ACHN (cell line): ENCODE data around the gene PCBD2.
"Not testable (repeated sequence)": the region's sequence is repeated elsewhere in the genome, so short reads cannot be mapped to it uniquely, and the experiment has no call there.

ENCODE experiments used
- DNase-seq: peaks from one replicate; pipeline ENCODE4 v3.0.0-alpha.2; 2015
- in situ Hi-C: cut with HindIII; loops from 2 replicates; pipeline ENCODE4 v1.10.0; 2017; ENCODE audit warnings: low sequenced_read_pairs, low pct_ligation_motif_present, low pct_unique_long_range_greater_than_20kb

PCBD2 gene

DNA sequence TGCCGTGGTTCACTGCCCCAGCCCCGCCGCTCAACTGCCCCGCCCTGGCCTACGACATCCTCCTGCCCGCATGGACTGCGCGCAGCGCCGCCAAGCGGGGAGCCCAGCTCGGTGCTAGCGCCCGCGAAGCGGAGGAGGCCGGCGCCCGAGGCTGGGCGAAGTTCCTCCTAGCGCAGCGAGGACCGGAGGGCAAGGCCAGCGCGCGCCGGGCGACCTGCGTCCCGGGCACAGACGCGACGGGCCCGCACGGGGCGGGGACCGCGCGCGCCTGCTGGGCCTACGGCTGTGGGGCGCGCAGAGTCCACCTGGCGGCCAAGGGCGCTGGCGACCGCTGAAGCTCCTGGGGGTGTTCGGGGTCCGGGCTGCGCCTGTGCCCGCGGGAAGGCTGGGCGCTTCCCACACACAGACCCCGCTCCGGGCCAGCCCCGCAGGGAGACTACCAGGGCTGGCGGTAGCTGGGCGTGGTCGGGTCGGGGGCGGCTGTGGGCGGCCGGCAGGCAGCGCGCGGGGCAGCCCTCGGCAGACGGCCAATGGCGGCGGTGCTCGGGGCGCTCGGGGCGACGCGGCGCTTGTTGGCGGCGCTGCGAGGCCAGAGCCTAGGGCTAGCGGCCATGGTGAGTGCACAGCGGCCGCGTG lies at the start of gene PCBD2:
TSS of gene PCBD2 (plus strand) at position 522 of the 636 bp plus-strand sequence. CDS start at position 531, 9 bp downstream.
- peak; percentile 88 for DNase-seq
- in situ Hi-C loops = no loop called here

DNA sequence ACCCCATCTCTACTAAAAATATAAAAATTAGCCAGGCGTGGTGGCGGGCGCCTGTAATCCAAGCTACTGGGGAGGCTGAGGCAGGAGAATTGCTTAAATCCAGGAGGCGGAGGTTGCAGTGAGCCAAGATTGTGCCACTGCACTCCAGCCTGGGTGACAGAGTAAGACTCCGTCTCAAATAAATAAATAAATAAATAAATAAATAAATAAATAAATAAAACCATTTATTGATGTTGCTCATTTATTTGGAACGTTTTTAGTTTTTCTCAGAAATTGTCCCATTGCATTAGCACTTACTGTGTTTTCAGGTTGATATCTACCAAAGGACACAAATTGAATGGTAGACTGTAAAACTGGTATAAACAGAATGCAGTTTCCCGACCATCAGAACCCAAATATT lies 48.5 kb upstream of the PCBD2 start:
- in situ Hi-C loops, DNase-seq: not testable (repeated sequence)

DNA sequence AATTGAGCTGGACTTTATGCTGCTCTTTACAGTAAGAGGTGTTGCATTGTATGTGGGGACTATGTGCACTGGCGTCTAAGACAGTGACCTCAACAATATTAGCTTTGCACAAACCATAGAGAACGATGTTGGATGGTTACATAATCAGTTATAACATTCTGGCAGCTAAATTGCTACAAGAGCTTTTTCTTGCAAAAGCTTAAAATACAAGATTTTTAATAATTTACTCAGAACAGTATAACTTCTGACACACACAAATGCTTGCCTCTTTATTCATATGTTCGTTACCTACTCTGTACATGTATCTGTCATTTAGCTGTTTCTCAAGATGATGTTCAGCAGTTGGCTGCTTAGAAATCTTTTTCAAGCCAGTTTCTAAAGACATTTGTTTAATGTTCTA lies 47.5 kb upstream of the PCBD2 start:
- DNase-seq = no peak
- in situ Hi-C loops = no loop called here

DNA sequence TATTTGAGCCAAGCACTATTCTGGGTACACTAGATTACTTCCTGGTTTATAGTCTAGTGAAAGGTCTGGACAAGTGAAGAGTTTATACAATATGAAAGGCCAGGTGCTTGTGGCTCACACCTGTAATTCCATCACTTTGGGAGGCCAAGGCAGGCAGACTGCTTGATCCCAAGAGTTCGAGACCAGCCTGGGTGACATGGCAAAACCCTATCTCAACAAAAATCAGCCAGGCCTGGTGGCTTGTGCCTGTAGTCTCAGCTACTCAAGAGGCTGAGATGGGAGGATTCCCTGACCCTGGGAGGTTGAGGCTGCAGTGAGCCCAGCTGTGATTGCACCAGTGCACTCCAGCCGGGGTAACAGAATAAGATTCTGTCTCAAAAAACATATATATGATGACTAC lies 40.2 kb upstream of the PCBD2 start:
- DNase-seq = no peak

DNA sequence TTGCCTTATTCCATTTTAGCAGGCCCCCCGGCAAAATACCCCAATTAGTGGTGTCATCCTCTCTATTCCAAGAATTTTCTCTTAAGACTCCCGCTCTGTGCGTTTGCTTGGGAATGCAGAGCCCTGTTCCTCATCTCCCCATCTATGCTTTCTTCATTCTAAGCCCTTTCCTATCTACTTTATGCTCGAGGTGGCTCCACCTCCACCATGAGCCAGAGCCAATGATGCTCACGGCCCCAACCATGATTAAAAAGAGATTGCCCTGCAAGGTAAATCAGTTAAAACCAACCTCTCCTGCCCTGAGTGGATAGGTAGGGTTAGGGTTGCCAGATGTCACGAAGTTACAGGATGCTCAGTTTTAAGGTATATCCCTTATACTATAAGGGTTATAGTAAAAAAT lies 31.4 kb upstream of the PCBD2 start:
- in situ Hi-C loops = no loop called here

More for the DNA sequence above, 40.2 kb upstream of the PCBD2 start:
- in situ Hi-C loops = no loop called here

DNA sequence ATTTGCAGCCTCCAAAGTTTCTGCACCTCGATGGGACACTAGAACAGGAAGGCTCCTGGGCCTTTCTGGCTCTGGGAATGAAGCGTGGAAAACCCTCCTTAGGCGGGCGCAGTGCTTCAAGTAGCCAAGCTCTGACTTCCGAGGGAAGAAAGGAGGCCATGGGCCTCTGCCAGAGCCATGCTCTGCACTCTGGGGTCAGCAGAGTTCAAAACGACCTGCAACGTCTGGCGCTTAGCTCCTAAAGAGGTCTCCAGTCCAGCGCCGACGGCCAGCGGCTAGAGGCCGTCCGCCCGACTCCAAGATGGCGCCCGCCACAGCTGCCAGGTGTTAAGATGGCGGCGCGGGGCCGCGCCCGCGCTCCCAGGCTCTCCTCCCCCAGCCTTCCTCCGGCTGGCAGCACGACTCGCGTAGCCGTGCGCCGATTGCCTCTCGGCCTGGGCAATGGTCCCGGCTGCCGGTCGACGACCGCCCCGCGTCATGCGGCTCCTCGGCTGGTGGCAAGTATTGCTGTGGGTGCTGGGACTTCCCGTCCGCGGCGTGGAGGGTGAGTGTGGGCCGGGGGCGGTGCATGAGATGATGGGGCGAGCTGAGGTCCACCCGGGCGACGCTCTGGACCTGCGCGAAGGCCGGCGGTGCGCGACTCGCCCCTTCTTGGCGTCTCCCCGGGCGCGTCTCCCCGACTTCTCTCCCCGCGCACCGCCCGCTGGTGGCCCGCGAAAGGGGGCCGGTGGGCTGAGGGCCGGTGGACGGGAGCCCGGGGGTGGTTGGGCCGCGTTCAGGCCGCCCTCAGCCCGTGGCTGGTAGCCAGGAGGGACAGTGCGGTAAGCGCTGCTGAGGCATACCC lies 30.7 kb upstream of the PCBD2 start, which contains the start of gene TXNDC15:
TSS of gene TXNDC15 (plus strand) at position 385 of the 844 bp plus-strand sequence. CDS start at position 442, 57 bp downstream.
- peak; percentile 85 for DNase-seq
- in situ Hi-C loops = no loop called here

More for the DNA sequence above, 31.4 kb upstream of the PCBD2 start:
- no peak for DNase-seq

DNA sequence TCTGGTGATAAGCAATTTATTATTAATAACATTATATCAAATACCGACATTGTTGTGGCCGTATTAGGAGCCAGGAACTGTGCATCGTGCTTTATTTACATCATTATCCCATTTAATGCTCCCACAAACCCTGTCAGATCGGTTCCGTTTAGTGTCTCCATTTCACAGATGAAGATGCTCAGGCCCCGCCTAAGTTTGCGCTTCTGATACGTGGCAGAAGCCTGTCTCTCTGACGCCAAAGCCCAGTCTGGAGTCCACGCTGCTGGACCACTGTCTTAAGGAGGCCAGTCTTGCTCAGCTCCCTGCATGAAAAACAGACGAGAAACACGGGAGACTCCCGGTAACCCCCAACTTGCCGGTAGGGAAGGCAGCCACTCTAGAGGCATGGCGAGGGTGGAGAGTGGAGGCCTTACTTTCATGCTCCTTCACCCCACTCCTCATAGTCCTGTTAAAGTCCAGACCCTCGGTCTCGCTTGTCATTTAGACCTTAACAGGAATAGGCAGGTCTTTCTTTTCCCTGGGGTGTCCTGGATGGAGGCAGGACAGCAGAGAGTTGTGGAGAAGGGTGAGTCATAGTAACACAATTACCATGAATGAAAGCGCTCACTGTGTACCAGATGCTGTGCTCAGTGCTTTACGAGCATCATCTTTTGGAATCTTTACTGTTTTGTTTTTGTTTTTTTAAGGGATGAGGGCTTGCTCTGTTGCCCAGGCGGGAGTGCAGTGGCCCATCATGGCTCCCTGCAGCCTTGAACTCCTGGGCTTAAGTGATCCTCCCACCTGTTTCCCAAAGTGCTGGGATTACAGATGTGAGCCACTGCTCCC lies 29.9 kb upstream of the PCBD2 start:
- peak; percentile 49 for DNase-seq
- in situ Hi-C loops = no loop called here

DNA sequence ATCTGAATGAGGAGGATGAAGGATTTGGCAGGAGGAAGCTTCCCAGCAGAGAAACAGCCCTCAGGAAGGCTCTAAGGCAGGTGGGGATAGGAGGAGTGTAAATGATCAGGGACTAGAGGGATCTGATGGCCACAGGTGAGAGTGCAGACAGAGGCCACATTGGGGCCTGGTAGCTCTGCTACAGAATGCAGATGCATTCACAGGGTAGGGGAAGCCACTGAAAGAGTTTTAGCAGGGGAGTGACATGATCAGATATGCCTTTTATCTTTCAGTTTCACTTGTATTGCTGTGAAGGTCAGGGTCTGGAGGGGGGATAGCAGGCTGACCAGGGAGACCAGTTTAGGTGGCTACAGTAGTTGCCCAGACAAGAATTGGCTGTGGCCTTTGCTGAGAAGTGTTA lies 27.8 kb upstream of the PCBD2 start:
- in situ Hi-C loops = no loop called here
- no peak for DNase-seq

DNA sequence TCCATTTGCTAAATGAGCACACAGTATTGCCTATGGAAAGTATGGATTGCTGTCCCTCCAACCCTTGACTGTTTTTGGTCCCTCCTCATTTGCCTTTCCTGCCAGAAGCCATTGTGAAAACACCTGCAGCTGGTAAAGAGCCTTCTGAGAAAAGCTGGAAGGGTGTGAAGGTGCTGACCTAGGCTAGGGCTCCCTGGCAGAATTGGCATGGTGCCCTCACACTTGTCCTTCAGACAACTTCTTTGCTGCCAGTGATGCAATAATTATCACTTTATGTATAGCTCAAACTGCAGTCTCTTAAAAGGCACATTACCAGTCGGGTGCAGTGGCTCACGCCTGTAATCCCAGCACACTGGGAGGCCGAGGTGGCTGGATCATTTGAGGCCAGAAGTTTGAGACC lies 26.5 kb upstream of the PCBD2 start:
- in situ Hi-C loops = no loop called here
- DNase-seq = no peak

DNA sequence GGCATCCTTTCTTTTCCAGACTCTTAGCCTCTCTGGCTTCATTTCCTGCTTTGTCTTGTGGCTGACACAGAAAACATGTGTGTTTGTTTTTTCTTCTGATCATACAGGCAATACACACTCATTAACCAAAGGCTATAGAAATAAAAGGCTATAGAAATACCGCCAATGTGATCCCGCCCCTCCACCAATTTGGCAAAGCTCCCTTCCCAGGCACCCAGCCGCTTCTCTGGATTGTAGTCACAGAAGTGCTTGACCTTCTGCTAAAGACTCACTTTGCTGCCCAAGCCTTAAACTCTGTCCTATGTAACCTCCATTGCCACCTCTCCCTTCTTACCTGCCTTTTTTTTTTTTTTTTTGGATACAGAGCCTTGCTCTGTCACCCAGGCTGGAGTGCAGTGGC lies 25.5 kb upstream of the PCBD2 start:
- no peak for DNase-seq
- in situ Hi-C loops = no loop called here

DNA sequence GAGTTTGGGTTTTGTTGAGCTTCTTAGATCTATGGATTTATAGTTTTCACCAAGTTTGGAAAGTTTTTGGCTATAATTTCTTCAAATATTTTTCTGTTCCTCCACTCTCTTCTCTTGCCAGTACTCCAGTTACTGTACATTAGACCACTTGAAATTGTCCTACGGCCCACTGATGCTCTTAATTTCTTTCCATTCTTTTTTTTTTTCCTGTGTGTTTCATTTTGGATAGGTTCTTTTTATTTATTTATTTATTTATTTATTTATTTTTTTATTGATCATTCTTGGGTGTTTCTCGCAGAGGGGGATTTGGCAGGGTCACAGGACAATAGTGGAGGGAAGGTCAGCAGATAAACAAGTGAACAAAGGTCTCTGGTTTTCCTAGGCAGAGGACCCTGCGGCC lies 24.0 kb upstream of the PCBD2 start:
- in situ Hi-C loops, DNase-seq: not testable (repeated sequence)

DNA sequence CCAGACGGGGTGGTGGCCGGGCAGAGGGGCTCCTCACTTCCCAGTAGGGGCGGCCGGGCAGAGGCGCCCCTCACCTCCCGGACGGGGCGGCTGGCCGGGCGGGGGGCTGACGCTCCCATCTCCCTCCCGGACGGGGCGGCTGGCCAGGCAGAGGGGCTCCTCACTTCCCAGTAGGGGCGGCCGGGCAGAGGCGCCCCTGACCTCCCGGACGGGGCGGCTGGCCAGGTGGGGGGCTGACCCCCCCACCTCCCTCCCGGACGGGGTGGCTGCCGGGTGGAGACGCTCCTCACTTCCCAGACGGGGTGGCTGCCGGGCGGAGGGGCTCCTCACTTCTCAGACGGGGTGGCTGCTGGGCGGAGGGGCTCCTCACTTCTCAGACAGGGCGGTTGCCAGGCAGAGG lies 23.2 kb upstream of the PCBD2 start:
- in situ Hi-C loops = not testable (repeated sequence)

DNA sequence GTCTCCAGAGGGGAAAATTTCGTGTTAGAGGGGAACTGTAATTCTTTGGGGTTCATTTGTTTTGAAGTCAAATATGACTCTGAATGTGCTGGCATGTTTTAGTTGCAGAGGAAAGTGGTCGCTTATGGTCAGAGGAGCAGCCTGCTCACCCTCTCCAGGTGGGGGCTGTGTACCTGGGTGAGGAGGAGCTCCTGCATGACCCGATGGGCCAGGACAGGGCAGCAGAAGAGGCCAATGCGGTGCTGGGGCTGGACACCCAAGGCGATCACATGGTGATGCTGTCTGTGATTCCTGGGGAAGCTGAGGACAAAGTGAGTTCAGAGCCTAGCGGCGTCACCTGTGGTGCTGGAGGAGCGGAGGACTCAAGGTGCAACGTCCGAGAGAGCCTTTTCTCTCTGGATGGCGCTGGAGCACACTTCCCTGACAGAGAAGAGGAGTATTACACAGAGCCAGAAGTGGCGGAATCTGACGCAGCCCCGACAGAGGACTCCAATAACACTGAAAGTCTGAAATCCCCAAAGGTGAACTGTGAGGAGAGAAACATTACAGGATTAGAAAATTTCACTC lies 17.3 kb upstream of the PCBD2 start:
- in situ Hi-C loops = no loop called here
- no peak for DNase-seq

More for the DNA sequence above, 23.2 kb upstream of the PCBD2 start:
- DNase-seq = not testable (repeated sequence)

DNA sequence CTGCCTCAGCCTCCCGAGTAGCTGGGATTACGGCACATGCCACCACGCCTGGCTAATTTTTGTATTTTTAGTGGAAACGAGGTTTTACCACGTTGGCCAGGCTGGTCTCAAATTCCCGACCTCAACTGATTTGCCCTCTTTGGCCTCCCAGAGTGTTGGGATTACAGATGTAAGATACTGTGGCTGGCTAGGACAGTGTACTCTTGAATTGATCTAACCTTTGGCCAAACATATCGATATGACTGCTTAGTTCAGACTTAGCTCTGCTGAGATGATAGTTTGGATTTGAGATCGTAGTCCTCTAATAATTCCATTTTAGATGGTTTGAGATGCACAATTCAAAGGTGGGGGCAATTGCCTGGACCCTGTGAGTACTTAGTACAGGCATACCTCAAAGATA lies 15.6 kb upstream of the PCBD2 start:
- DNase-seq = no peak
- in situ Hi-C loops = no loop called here

DNA sequence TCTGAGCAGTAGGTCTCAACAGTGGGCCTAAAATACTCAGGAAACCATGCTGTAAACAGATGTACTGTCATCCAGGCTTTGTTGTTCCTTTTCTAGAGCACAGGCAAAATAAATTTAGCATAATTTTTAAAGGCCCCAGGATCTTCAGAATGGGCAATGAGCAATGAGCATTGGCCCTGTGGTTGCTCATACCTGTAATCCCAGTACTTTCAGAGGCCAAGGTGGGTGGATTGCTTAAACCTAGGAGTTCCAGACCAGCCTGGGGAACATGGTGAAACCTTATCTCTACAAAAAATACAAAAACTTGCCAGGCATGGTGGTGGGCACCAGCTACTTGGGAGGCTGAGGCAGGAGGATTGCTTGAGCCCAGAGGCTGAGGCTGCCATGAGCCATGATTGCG lies 13.5 kb upstream of the PCBD2 start:
- no peak for DNase-seq
- in situ Hi-C loops = no loop called here

DNA sequence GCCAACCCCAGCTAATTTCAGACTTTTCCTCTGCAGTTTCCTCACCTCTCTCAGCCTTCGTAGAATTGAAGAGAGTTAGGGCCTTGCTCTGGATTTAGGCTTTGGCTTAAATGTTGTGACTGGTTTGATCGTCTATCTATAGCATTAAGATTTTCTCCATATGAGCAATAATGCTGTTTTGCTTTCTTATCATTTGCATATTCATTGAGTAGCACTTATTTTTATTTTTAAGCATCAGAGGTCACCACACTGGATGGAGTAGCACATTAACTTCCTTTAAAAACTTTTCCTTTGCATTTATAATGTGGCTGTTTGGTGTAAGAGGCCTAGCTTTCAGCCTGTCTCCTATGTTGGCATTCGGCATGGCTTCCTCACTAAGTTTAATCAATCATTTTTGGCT lies 12.6 kb upstream of the PCBD2 start:
- in situ Hi-C loops = no loop called here
- no peak for DNase-seq

DNA sequence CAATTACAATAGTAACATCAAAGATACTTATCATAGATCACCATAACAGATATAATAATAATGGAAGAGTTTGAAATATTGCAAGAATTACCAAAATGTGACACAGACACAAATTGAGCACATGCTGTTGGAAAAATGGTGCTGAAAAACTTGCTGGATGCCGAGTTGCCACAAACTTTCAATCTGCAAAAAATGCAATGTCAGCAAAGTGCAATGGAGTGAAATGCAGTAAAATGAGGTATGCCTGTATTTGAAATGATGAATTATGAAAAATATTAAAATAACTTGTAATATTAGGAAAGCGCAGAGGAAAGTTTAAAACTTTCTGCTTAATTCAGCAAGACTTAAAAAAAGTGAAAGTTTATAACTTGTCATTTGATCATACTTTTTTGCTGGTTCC lies 12.0 kb upstream of the PCBD2 start:
- in situ Hi-C loops = no loop called here
- DNase-seq = no peak

DNA sequence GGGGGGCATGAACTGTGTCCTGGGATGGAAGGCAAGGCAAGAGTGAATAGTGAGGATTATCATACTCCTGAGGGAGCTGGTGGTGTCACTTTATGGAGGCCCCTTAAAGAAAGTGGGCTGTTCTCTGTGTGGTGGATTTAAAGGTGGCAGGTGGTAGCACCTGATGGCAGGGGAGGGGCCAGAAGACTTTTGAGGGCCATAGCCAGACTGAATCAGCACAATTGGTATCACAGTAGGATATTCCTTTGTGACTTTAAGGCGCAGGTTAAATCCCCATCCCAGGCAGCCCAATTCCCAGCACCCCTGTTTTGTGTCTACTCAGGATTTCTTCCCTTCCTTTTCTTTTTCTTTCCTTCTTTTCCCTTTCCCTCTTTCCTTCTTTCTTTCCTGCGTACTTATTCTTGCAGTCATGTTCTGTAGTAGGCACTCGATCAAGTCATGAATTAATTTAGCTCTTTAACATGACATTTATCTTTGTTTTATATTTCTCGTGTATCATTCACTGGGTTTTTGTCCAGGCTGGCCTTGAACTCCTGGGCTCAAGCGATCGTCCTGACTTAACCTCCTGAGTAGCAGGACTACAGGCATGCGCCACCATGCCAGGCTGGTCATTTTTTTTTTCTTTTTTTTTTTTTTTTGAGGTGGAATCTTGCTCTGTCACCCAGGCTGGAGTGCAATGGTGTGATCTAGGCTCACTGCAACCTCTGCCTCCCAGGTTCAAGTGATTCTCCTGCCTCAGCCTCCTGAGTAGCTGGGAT lies 11.0 kb upstream of the PCBD2 start:
- no peak for DNase-seq
- in situ Hi-C loops = no loop called here
